ENCODE measurements around the gene IRF9. TPM values are rescaled to one million over a fixed set of nuclear protein-coding genes. Genes with fewer than 3 reads are reported as not detected.

The IRF9 gene
- total RNA-seq, 2 donors from 2014 or later, result 245 to 263 TPM

GRCh38 chr14:24123424-24124417, 37.3 kb upstream of the IRF9 start:
- no peaks in the 10 kb centered on the region for H3K9me3 Mint-ChIP-seq
- DNase-seq (no peak), ATAC-seq (replicated peaks in 1 of 2) (peak; percentile 20 to 27)
- peaks cover 12% of the 10 kb centered on the region for H3K4me1 Mint-ChIP-seq (ENCODE audit: low read depth)
- H3K36me3 Mint-ChIP-seq (ENCODE audit: insufficient read depth in 2 of 2), result peaks cover 9 to 20% of the 10 kb centered on the region in 2 donors
- no peaks in the 10 kb centered on the region for H3K27me3 Mint-ChIP-seq (ENCODE audit: low read depth)
- H3K27ac Mint-ChIP-seq, result no peak overlapping the region
- H3K4me3 Mint-ChIP-seq, result no peak overlapping the region

- Mint-ChIP-seq H3K9me3 (no peaks in the 10 kb centered on the region), H3K27ac (no peak overlapping the region), H3K4me1 (ENCODE audit: low read depth) (peaks cover 15% of the 10 kb centered on the region), H3K27me3 (ENCODE audit: low read depth) (no peaks in the 10 kb centered on the region), H3K36me3 (ENCODE audit: insufficient read depth in 2 of 2) (peaks cover 4% of the 10 kb centered on the region in 2 donors), H3K4me3 (no peak overlapping the region)
- DNase-seq (no peak), ATAC-seq (replicated peaks in 1 of 2) (no peak)
Measured at GRCh38 chr14:24126939-24127338, 34.1 kb upstream of the IRF9 start.

GRCh38 chr14:24127673-24128072, 33.4 kb upstream of the IRF9 start:
- no peaks in the 10 kb centered on the region for H3K27me3 Mint-ChIP-seq (ENCODE audit: low read depth)
- no peaks in the 10 kb centered on the region for H3K9me3 Mint-ChIP-seq
- H3K27ac Mint-ChIP-seq, result no peak overlapping the region
- no peak for DNase-seq
- no peak overlapping the region for H3K4me3 Mint-ChIP-seq
- peaks cover 22% of the 10 kb centered on the region for H3K4me1 Mint-ChIP-seq (ENCODE audit: low read depth)
- H3K36me3 Mint-ChIP-seq (ENCODE audit: insufficient read depth in 2 of 2), result peaks cover 1 to 4% of the 10 kb centered on the region in 2 donors
- ATAC-seq (replicated peaks in 1 of 2), result no peak

- no peak for DNase-seq
- ATAC-seq (replicated peaks in 1 of 2), result no peak
- Mint-ChIP-seq H3K27ac (no peak overlapping the region), H3K27me3 (ENCODE audit: low read depth) (no peaks in the 10 kb centered on the region), H3K4me3 (no peak overlapping the region), H3K36me3 (ENCODE audit: insufficient read depth in 2 of 2) (no peaks in the 10 kb centered on the region), H3K9me3 (no peaks in the 10 kb centered on the region), H3K4me1 (ENCODE audit: low read depth) (peaks cover 23% of the 10 kb centered on the region)
Measured at GRCh38 chr14:24129410-24129998, 31.6 kb upstream of the IRF9 start.

GRCh38 chr14:24130380-24130716, 30.7 kb upstream of the IRF9 start, which contains the start of gene FITM1:
Gene FITM1 (plus strand): TSS chr14:24130659. CDS start chr14:24131564, 905 bp downstream.
- H3K27ac Mint-ChIP-seq, result no peak within 1 kb of the TSS

GRCh38 chr14:24130717-24131548, 30.1 kb upstream of the IRF9 start:
- ATAC-seq (replicated peaks in 1 of 2), result no peak
- Mint-ChIP-seq H3K27ac (no peak overlapping the region), H3K4me1 (ENCODE audit: low read depth) (peaks cover 32% of the 10 kb centered on the region), H3K36me3 (ENCODE audit: insufficient read depth in 2 of 2) (no peaks in the 10 kb centered on the region), H3K27me3 (ENCODE audit: low read depth) (no peaks in the 10 kb centered on the region), H3K9me3 (no peaks in the 10 kb centered on the region), H3K4me3 (no peak overlapping the region)
- no peak for DNase-seq

More at GRCh38 chr14:24130380-24130716, 30.7 kb upstream of the IRF9 start, which contains the start of gene FITM1:
- DNase-seq, result no peak
- Mint-ChIP-seq H3K27me3 (ENCODE audit: low read depth) (no peaks in the 10 kb centered on the region), H3K36me3 (ENCODE audit: insufficient read depth in 2 of 2) (no peaks in the 10 kb centered on the region), H3K4me3 (no peak within 1 kb of the TSS), H3K9me3 (no peaks in the 10 kb centered on the region), H3K4me1 (ENCODE audit: low read depth) (peaks cover 29% of the 10 kb centered on the region)
- ATAC-seq (replicated peaks in 1 of 2), result no peak

- DNase-seq, result no peak
- peaks cover 32% of the 10 kb centered on the region for H3K4me1 Mint-ChIP-seq (ENCODE audit: low read depth)
- H3K27me3 Mint-ChIP-seq (ENCODE audit: low read depth), result no peaks in the 10 kb centered on the region
- peak overlapping the region in 1 of 2 donors; percentile 33 for H3K4me3 Mint-ChIP-seq
- no peak for ATAC-seq (replicated peaks in 1 of 2)
- H3K36me3 Mint-ChIP-seq (ENCODE audit: insufficient read depth in 2 of 2), result no peaks in the 10 kb centered on the region
- no peak overlapping the region for H3K27ac Mint-ChIP-seq
- H3K9me3 Mint-ChIP-seq, result no peaks in the 10 kb centered on the region
Measured at GRCh38 chr14:24131549-24131966, 29.5 kb upstream of the IRF9 start.

GRCh38 chr14:24132061-24132685, 28.9 kb upstream of the IRF9 start:
- DNase-seq (peak; percentile 44 to 49), ATAC-seq (replicated peaks in 1 of 2) (no peak)
- peak overlapping the region; percentile 42 for H3K27ac Mint-ChIP-seq
- H3K27me3 Mint-ChIP-seq (ENCODE audit: low read depth), result no peaks in the 10 kb centered on the region
- H3K36me3 Mint-ChIP-seq (ENCODE audit: insufficient read depth in 2 of 2), result peaks cover 3 to 5% of the 10 kb centered on the region in 2 donors
- H3K4me3 Mint-ChIP-seq, result peak overlapping the region; percentile 54 to 64
- no peaks in the 10 kb centered on the region for H3K9me3 Mint-ChIP-seq
- H3K4me1 Mint-ChIP-seq (ENCODE audit: low read depth), result peaks cover 38% of the 10 kb centered on the region

- Mint-ChIP-seq H3K36me3 (ENCODE audit: insufficient read depth in 2 of 2) (peaks cover 4 to 6% of the 10 kb centered on the region in 2 donors), H3K9me3 (no peaks in the 10 kb centered on the region), H3K27ac (peak overlapping the region; percentile 42), H3K4me3 (peak overlapping the region; percentile 54 to 64), H3K27me3 (ENCODE audit: low read depth) (no peaks in the 10 kb centered on the region), H3K4me1 (ENCODE audit: low read depth) (peaks cover 44% of the 10 kb centered on the region)
- ATAC-seq (replicated peaks in 1 of 2) (no peak), DNase-seq (no peak)
Measured at GRCh38 chr14:24132976-24133375, 28.1 kb upstream of the IRF9 start.

- Mint-ChIP-seq H3K27ac (no peak overlapping the region), H3K4me1 (ENCODE audit: low read depth) (peaks cover 49% of the 10 kb centered on the region), H3K4me3 (no peak overlapping the region), H3K36me3 (ENCODE audit: insufficient read depth in 2 of 2) (peaks cover 8 to 10% of the 10 kb centered on the region in 2 donors), H3K9me3 (no peaks in the 10 kb centered on the region), H3K27me3 (ENCODE audit: low read depth) (no peaks in the 10 kb centered on the region)
- DNase-seq (no peak), ATAC-seq (replicated peaks in 1 of 2) (no peak)
Measured at GRCh38 chr14:24133735-24134134, 27.3 kb upstream of the IRF9 start.

GRCh38 chr14:24135584-24135833, 25.6 kb upstream of the IRF9 start:
- no peaks in the 10 kb centered on the region for H3K27me3 Mint-ChIP-seq (ENCODE audit: low read depth)
- peaks cover 61% of the 10 kb centered on the region for H3K4me1 Mint-ChIP-seq (ENCODE audit: low read depth)
- DNase-seq (no peak), ATAC-seq (replicated peaks in 1 of 2) (peak; percentile 0 to 1)
- H3K36me3 Mint-ChIP-seq (ENCODE audit: insufficient read depth in 2 of 2), result peaks cover 11 to 18% of the 10 kb centered on the region in 2 donors
- H3K9me3 Mint-ChIP-seq, result no peaks in the 10 kb centered on the region
- H3K4me3 Mint-ChIP-seq, result peak overlapping the region; percentile 92 to 95
- peak overlapping the region; percentile 90 for H3K27ac Mint-ChIP-seq

GRCh38 chr14:24135834-24136683, 25.0 kb upstream of the IRF9 start, which contains the start of gene PSME1:
Gene PSME1 (plus strand): TSS chr14:24136194. CDS start chr14:24136263, 69 bp downstream.
- H3K27ac Mint-ChIP-seq, result peak within 1 kb of the TSS; percentile 91
- no peaks in the 10 kb centered on the region for H3K9me3 Mint-ChIP-seq

More at GRCh38 chr14:24135834-24136683, 25.0 kb upstream of the IRF9 start, which contains the start of gene PSME1:
- Mint-ChIP-seq H3K36me3 (ENCODE audit: insufficient read depth in 2 of 2) (peaks cover 11 to 21% of the 10 kb centered on the region in 2 donors), H3K4me3 (peak within 1 kb of the TSS; percentile 92 to 95), H3K27me3 (ENCODE audit: low read depth) (no peaks in the 10 kb centered on the region), H3K4me1 (ENCODE audit: low read depth) (peaks cover 61% of the 10 kb centered on the region)
- ATAC-seq (replicated peaks in 1 of 2) (peak; percentile 94 to 97), DNase-seq (peak; percentile 95 to 97)

Measured in activated T-cell treated with anti-CD3 and anti-CD28 coated beads, Interleukin-2, amount 50 U/mL, for 72 hours (primary cell).